Esophagus squamous epithelium (tissue), 4 donors: ENCODE results near the gene NT5C1A.

ENCODE experiments used
- CTCF ChIP-seq, 6 experiments: fragments of 450-650 bp in 4 of 6; fragments of 200-600 bp in 2 of 6; sonication (generic) in 2 of 6; IDR thresholded peaks; one replicate each; pipeline ENCODE4 v1.5.1; 2016 to 2019; ENCODE audit warnings: antibody characterized with exemption in 6 of 6, mild to moderate bottlenecking in 4 of 6, moderate library complexity in 4 of 6
- POLR2A ChIP-seq, 4 donors: fragments of 450-650 bp; IDR thresholded peaks; one replicate each; pipeline ENCODE4 v1.6.1; 2017; ENCODE audit warnings: antibody characterized with exemption in 4 of 4, mild to moderate bottlenecking in 4 of 4, moderate library complexity in 3 of 4

GRCh38 chr1:39668894-39669293 lies 3.0 kb downstream of the NT5C1A start:
- TF ChIP-seq CTCF (IDR thresholded peaks at IDR 0.05) (no peak), POLR2A (IDR thresholded peaks at IDR 0.05) (no peak)
